ENCODE measurements around the gene SMPD3.

The SMPD3 gene

GRCh38 chr16:68367440-68367839 lies 80.9 kb downstream of the SMPD3 start:
- DNase-seq = no peak

GRCh38 chr16:68367030-68367429 lies 81.3 kb downstream of the SMPD3 start:
- peak; percentile 75 for DNase-seq

- no peak for DNase-seq
Measured at GRCh38 chr16:68366062-68366461, 82.2 kb downstream of the SMPD3 start.

GRCh38 chr16:68365167-68365817 lies 83.0 kb downstream of the SMPD3 start:
- no peak for DNase-seq

- no peak for DNase-seq
Measured at GRCh38 chr16:68364561-68364998, 83.7 kb downstream of the SMPD3 start.

GRCh38 chr16:68363658-68364521 lies 84.4 kb downstream of the SMPD3 start:
- DNase-seq = no peak

GRCh38 chr16:68362947-68363657 lies 85.2 kb downstream of the SMPD3 start:
- DNase-seq = no peak

GRCh38 chr16:68362262-68362913 lies 85.9 kb downstream of the SMPD3 start:
- no peak for DNase-seq

GRCh38 chr16:68361485-68361884 lies 86.8 kb downstream of the SMPD3 start:
- no peak for DNase-seq

GRCh38 chr16:68360956-68361355 lies 87.4 kb downstream of the SMPD3 start:
- no peak for DNase-seq

GRCh38 chr16:68360547-68360946 lies 87.8 kb downstream of the SMPD3 start:
- no peak for DNase-seq

GRCh38 chr16:68359398-68360191 lies 88.7 kb downstream of the SMPD3 start:
- no peak for DNase-seq

GRCh38 chr16:68358951-68359350 lies 89.4 kb downstream of the SMPD3 start:
- no peak for DNase-seq

GRCh38 chr16:68357923-68358322 lies 90.4 kb downstream of the SMPD3 start:
- no peak for DNase-seq

GRCh38 chr16:68357521-68357922 lies 90.8 kb downstream of the SMPD3 start:
- DNase-seq = no peak

- DNase-seq = no peak
Measured at GRCh38 chr16:68356919-68357286, 91.4 kb downstream of the SMPD3 start.

- no peak for DNase-seq
Measured at GRCh38 chr16:68356249-68356918, 91.9 kb downstream of the SMPD3 start.

- peak; percentile 11 for DNase-seq
Measured at GRCh38 chr16:68355447-68356248, 92.7 kb downstream of the SMPD3 start.

- no peak for DNase-seq
Measured at GRCh38 chr16:68354816-68355215, 93.5 kb downstream of the SMPD3 start.

- no peak for DNase-seq
Measured at GRCh38 chr16:68353366-68353765, 94.9 kb downstream of the SMPD3 start.

GRCh38 chr16:68351991-68352431 lies 96.3 kb downstream of the SMPD3 start:
- DNase-seq = no peak
